NCI-H774 (cell line): Measurements from ENCODE around the gene ZSCAN31.

Experiments
- DNase-seq: peaks from one replicate; lab custom pipeline; 2025; lab: John Stamatoyannopoulos, UW

Gene ZSCAN31

DNA sequence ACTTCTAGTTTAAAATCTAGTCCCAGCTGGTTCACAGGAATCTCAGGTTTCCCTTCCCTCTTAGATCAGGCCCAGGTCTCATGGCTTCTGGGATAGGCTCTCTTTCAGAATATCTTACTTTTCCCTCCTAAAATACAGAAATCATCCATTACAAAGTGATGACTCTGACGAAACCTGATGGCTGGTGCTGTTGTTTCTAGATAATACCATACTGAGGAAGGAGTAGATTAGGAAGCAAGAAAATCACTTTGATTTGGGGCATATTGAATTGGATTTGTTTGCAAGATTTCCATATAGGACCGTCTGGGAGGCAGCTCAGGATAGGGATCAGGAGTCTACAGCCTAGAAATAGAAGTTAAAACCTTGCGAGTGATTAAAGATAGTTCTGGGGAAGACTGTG, 17.4 kb upstream of the ZSCAN31 start:
- DNase-seq: no peak

DNA sequence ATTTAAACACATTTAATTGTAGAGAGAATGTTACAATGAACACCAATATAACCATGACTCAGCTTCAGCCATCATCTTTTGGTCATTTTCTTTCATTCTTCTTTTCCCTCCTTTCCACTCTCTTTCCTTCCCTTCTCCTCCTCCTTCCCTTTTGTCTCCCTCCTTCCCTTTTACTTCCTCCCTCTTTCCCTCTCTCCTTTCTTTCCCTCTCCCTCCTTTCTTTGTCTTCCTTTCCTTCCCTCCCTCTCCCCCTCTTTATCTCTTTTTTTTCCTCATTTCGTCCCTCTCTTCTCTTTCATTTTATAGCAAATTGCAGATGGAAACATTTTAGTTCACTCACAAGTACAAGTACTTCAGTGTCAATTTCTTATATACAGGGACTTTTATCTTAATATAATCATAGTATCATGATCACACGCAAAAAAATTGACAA, 15.6 kb upstream of the ZSCAN31 start:
- no peak for DNase-seq

DNA sequence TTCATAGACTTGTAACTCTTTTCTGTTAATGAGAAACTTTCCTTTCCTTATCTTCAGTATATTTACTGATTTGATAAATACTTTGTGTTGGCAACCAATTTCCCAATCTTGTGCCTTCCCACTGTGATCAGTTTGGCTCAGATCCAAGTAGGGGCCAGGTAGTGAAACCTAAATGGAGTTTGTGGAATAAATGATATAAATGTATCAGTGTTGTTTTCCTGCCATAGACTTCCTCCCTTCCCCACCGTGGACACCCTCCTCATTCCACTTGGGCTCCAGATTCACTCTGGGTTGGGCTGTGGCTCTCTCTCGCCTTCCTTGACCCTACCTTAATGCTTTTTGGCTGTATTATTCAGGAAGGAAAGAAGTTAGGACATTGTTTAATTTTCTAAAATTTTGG, 15.1 kb upstream of the ZSCAN31 start:
- DNase-seq: no peak

DNA sequence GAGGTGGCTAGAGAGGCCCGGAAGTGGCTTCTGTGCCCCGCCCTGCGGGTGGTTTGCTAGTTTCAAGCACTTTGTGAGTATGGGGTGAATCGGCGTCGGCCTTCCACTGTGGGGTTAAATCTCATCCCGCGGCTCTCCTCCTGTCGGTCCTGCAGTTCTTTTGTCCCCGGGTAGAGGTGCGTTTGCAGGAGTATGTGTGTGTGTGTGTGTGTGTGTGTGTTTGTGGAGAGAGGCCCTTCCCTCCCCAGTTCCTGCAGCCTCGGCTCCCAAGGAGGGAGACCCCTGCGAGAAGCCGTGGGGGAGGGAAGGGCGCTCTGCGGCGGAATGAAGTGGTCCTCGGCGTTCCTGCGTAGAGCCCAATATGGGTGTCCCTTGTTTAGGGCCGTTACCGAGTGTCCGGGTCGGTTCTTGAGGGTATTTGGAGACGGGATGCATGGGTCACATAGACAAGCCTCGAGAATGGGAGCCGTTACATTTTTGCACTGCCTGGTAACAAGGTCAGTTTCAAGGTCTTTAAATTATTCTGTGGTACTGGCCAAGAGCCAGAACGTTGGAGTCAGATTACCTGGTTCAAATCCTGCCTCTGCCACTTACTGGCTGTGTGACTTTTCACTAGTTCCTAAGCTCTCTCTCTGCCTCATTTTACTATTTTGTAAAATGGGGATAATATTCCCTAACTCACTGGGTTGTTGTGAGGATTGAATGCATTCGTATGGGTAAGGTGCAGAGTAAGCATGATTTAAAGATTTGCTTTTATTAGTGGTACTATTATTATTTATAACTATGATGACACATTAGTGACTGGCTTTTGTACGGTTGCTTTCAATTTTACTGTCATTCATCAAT, 14.2 kb upstream of the ZSCAN31 start, which contains the start of gene ZKSCAN3:
Gene ZKSCAN3 (plus strand): TSS at position 56 of the 846 bp plus-strand sequence. CDS start 9,640 bp downstream, outside the sequence.
- DNase-seq: peak; percentile 77

DNA sequence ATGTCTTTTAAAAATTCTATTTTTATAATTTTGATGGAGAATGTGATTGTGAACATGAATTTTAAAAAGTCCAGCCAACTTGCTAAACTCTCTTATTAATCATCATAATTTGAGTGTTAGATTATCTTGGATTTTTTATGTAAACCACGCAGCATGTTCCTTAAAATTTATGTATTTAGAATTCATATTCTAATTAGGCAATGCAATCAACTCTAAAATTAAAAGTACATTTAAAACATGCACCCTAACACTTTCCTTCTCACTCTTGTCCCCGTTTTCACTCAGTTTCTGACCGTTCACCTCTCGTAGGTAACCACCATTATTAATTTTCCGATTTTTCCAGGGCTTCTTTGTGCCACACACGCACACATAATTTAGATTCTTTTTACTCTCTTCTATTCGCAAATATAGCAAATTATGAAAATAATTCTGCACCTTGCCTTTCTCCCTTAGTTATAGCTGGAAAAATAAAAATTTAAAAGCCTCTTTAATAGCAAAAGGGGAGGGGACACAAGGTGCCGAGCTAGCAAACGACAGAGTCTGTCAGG, 13.5 kb upstream of the ZSCAN31 start:
- no peak for DNase-seq

DNA sequence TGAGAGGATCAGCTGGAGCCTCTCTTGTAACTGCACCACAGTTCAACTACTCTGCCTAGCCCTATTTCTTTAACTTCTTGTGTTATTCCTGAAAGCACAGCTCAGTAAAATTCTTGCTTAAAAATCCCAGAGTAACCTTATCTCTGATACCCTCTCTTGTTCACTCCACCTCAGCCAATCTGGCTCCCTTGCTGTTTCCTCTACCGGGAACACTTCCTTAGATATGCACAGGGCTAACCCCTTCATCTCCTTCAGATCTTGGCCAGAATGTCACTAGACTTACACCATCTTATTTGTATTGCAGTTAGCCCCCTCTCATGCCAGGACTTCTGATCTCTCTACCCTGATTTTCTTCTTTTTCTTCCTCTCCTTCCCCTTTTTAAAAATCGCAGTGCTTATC, 11.2 kb upstream of the ZSCAN31 start:
- DNase-seq: no peak

DNA sequence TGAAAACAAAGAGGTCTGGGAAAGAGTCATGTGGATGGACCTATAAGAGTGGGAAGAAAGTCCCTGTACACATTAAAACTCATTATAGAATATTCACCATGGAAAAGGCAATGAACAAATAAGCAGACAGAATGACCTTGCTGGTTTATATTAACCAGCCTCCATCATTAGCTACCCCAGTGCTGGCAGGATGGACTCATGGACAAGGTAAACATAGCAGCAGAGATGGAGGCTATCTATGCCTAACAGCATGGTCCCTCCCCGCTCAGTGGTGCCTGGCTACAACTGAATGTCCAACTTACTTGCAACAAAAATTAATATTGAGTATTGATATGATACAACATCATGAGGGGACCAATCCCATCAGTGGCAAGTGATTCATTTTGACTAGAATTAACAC, 9.3 kb upstream of the ZSCAN31 start:
- DNase-seq: no peak

DNA sequence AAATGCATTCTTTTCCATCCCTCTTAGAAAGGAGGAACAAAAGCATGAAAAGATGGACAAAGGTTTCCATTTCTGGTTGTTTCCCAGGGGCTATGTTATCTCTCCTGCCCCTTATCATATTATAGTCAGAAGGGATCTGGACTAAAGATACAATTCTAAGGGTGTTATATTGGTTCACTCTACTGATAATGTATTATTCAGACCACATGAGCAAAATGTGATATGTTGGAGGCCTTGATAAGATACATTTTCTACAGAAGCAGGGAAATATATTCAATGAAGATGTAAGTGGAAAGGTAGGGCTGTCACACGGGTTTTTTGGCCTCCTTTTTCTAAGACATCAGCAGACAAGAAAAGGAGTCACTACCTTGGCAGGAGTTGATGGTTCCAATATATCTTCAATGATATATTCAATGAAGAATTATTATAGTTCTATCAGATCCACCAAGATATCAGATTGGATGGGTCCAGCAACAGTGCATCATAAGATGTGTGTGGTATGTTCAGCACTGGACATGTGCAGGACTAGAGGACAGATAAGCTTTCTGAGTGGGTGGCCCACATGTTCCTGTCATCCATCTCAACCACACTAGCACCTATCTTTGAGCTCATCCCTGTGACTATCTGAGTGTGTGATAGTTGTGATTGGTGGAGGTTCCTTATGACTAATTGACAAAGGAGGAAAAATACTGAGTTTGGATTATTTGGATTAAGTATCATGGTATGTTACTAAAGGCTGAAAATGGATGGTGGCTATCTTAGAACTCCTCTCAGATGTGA, 8.1 kb upstream of the ZSCAN31 start:
- no peak for DNase-seq

- no peak for DNase-seq
Observed at GRCh38 chr6:28340310-28341095, 4.6 kb upstream of the ZSCAN31 start.

- DNase-seq: no peak
Observed at GRCh38 chr6:28337121-28337520, 1.2 kb upstream of the ZSCAN31 start.

GRCh38 chr6:28336284-28337120, 554 bp upstream of the ZSCAN31 start:
- DNase-seq: no peak

- no peak for DNase-seq
Observed at GRCh38 chr6:28335040-28335563, 846 bp downstream of the ZSCAN31 start.

GRCh38 chr6:28334286-28335039, 1.5 kb downstream of the ZSCAN31 start:
- DNase-seq: no peak

DNA sequence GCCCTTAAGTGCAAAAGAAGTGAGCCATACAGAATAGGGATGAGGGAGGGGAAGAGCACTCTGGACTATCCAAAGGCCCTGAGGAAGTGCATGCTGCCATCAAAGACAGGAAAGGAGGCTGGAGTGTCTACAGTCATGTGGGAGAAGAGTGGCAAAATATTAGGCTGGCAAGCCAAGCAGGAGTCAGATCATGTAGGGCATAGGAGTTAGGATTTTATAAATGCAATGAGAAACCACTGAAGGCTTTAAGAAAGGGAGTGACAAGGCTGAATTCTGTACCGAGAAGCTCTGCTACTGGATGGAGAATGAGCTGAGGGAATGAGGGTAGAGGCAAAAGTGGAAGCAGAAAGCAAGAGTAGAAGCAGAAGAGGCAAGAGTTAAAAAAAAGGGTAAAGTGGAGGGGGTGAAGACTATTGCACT, 2.3 kb downstream of the ZSCAN31 start:
- DNase-seq: no peak

- DNase-seq: no peak
Observed at GRCh38 chr6:28333047-28333446, 2.9 kb downstream of the ZSCAN31 start.

DNA sequence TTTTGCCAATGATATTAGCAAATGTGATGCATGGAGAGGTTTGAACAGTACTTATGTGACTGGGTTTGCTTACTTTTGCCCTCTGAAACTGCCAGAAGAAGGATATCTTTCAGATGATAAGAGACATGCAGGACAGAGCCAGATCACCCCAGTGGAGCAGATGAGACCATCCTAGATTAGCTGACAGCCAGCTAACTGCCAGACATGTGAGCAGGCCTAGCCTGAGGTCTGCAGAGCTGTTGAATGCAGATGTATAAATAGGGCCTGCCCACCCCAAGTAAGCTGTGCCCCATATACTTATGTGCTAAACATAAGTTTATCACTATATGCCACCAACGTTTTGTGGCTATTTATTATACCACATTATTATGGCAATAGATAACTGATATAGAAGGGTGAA, 5.9 kb downstream of the ZSCAN31 start:
- no peak for DNase-seq

DNA sequence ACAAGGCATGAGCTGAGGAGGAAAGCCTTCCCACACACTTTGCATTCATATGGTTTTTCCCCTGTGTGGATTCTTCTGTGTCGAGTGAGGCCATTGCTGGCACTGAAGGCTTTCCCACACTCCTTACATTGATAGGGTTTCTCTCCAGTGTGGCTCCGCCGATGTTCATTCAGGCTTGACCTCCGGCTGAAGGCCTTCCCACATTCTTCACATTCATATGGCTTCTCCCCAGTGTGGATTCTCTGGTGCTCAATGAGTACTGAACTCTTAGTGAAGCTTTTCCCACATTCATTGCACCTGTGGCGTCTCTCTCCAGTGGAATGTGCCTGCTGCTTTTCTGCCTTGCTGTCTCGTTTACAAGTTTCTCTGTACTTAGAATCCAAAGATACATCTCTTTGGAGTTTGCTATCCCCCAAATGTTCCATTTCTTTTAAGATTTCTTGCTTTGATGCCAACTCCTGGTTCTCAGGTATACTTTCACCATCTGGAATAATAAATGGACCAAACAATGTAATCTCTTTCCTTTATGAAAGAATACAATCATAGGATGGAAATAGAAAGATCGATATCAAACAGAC, 9.5 kb downstream of the ZSCAN31 start:
- no peak for DNase-seq

DNA sequence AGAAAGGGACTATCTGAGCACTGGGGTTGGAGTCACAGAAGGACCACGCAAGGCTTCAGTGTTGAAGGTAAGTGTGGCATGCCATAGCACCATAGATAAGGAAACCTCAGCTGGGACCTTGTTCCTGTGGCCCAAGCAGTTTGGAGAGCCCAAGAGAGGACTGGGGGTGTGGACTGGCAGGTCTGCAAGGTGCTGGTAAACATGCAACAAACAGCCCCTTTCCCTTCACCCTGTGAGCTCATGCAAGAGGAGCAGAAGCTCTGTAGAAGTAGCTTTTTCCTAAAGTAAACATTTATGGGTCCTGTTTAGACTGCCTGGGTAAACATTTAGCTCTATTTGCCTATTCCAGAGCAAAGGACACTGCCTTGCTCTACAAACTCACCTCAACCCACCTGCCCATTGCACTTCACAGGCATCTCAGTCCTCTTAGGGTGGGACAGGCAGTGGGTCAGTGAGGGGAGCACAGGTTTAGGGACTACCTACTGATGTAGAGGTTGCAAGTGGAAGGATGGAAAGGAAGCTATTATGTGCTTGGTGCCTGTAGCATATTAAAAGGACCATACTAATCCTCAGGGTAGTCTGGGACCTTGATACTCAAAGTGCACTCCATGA, 12.0 kb downstream of the ZSCAN31 start:
- DNase-seq: no peak

- no peak for DNase-seq
Observed at GRCh38 chr6:28322661-28323060, 13.3 kb downstream of the ZSCAN31 start.
